Measurements from ENCODE around the gene FLNC. TPM values are rescaled to one million over a fixed set of nuclear protein-coding genes. Genes with fewer than 3 reads are reported as not detected.

FLNC gene
- total RNA-seq, 1 experiment from 2014 or later, result 8.0 TPM

DNA sequence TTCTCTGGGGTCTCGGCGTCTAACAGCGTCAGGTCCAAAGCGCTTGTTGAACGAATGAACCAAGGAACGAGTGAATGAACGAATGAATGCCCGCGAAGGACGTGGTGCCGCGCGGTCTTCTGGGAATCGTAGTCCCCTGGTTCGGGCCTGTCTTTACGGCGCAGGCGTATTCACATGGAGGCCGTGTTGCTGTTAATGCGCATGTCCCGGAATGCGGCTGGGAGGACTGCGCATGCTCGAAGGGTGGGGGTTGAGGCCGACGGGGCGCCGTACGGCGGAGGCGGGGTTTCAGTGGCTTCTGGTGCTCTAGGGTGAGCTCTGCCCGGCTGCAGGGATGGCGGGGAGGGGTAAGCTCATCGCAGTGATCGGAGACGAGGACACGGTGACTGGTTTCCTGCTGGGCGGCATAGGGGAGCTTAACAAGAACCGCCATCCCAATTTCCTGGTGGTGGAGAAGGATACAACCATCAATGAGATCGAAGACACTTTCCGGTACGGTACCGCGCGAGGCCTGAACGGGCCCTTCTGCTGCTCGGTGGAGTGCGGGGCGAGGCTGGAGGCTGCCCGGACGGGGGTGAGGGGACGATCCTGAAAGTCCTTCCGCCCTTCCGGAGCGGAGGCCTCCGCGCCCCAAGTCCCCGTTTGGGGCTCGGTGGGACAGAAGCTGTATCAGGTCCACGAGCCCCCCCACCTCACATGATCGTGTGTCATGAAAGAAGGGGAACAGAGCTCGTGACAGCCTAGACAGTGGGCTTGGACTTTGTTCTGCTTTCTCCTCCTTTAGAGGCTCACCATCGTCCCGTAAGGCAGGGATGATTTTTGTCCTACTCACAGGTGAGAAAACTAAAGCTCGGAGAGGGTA is 32.6 kb downstream of the FLNC start, which contains the start of gene ATP6V1F:
ATP6V1F (plus strand) TSS at position 286 of the 862 bp plus-strand sequence; CDS start at position 335, 49 bp downstream.
- DNase-seq (ENCODE audit: low spot score) (peak; percentile 99), ATAC-seq (peak; percentile 85)
- peaks cover 9% of the 10 kb centered on the region for H3K36me3 Mint-ChIP-seq
- CTCF ChIA-PET, result interaction anchor here (0.6 to 6.6 kb wide), 19 partner anchors 9 to 388 kb away, joined by 3 to 149 read pairs (median 4); partner anchors contain the start of gene IRF5
- peak within 1 kb of the TSS; percentile 98 for H3K4me3 Mint-ChIP-seq
- peaks cover 16% of the 10 kb centered on the region for H3K27me3 Mint-ChIP-seq (ENCODE audit: low read depth)
- H3K27ac Mint-ChIP-seq, result peak within 1 kb of the TSS; percentile 97
- H3K9me3 Mint-ChIP-seq, result no peaks in the 10 kb centered on the region
- peaks cover 31% of the 10 kb centered on the region for H3K4me1 Mint-ChIP-seq
- POLR2A ChIA-PET, result interaction anchor here (1.0 to 1.1 kb wide), 2 partner anchors 31 to 48 kb away, joined by 3 read pairs; partner anchors contain the start of gene KCP
- TF ChIP-seq, protein P1, sequence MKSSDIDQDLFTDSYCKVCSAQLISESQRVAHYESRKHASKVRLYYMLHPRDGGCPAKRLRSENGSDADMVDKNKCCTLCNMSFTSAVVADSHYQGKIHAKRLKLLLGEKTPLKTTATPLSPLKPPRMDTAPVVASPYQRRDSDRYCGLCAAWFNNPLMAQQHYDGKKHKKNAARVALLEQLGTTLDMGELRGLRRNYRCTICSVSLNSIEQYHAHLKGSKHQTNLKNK (CRISPR knock-in tag; IDR thresholded peaks at IDR 0.05), result no peak
- TF ChIP-seq NFYB (CRISPR knock-in tag; conservative IDR thresholded peaks at IDR 0.05; ENCODE audit: low read depth) (no peak), ZNF423 (CRISPR knock-in tag; IDR thresholded peaks at IDR 0.05) (no peak), TP53 (CRISPR knock-in tag; IDR thresholded peaks at IDR 0.05) (no peak), NR3C1 (CRISPR knock-in tag; conservative IDR thresholded peaks at IDR 0.05; ENCODE audit: low read depth) (no peak), JUN (CRISPR knock-in tag; IDR thresholded peaks at IDR 0.05) (no peak), FOXJ3 (CRISPR knock-in tag; IDR thresholded peaks at IDR 0.05; ENCODE audit: borderline replicate concordance) (no peak), OVOL2 (CRISPR knock-in tag; IDR thresholded peaks at IDR 0.05; ENCODE audit: borderline replicate concordance) (no peak), ZNF232 (CRISPR knock-in tag; IDR thresholded peaks at IDR 0.05) (no peak), ESRRA (CRISPR knock-in tag; IDR thresholded peaks at IDR 0.05; ENCODE audit: borderline replicate concordance) (no peak)
- TF ChIP-seq, protein P2, sequence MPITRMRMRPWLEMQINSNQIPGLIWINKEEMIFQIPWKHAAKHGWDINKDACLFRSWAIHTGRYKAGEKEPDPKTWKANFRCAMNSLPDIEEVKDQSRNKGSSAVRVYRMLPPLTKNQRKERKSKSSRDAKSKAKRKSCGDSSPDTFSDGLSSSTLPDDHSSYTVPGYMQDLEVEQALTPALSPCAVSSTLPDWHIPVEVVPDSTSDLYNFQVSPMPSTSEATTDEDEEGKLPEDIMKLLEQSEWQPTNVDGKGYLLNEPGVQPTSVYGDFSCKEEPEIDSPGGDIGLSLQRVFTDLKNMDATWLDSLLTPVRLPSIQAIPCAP (CRISPR knock-in tag; IDR thresholded peaks at IDR 0.05), result no peak
- TF ChIP-seq, protein P3, sequence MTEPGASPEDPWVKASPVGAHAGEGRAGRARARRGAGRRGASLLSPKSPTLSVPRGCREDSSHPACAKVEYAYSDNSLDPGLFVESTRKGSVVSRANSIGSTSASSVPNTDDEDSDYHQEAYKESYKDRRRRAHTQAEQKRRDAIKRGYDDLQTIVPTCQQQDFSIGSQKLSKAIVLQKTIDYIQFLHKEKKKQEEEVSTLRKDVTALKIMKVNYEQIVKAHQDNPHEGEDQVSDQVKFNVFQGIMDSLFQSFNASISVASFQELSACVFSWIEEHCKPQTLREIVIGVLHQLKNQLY (CRISPR knock-in tag; IDR thresholded peaks at IDR 0.05), result no peak
- TF ChIP-seq, protein P4, sequence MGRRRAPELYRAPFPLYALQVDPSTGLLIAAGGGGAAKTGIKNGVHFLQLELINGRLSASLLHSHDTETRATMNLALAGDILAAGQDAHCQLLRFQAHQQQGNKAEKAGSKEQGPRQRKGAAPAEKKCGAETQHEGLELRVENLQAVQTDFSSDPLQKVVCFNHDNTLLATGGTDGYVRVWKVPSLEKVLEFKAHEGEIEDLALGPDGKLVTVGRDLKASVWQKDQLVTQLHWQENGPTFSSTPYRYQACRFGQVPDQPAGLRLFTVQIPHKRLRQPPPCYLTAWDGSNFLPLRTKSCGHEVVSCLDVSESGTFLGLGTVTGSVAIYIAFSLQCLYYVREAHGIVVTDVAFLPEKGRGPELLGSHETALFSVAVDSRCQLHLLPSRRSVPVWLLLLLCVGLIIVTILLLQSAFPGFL (CRISPR knock-in tag; IDR thresholded peaks at IDR 0.05; ENCODE audit: borderline replicate concordance), result no peak
- TF ChIP-seq, protein P5, sequence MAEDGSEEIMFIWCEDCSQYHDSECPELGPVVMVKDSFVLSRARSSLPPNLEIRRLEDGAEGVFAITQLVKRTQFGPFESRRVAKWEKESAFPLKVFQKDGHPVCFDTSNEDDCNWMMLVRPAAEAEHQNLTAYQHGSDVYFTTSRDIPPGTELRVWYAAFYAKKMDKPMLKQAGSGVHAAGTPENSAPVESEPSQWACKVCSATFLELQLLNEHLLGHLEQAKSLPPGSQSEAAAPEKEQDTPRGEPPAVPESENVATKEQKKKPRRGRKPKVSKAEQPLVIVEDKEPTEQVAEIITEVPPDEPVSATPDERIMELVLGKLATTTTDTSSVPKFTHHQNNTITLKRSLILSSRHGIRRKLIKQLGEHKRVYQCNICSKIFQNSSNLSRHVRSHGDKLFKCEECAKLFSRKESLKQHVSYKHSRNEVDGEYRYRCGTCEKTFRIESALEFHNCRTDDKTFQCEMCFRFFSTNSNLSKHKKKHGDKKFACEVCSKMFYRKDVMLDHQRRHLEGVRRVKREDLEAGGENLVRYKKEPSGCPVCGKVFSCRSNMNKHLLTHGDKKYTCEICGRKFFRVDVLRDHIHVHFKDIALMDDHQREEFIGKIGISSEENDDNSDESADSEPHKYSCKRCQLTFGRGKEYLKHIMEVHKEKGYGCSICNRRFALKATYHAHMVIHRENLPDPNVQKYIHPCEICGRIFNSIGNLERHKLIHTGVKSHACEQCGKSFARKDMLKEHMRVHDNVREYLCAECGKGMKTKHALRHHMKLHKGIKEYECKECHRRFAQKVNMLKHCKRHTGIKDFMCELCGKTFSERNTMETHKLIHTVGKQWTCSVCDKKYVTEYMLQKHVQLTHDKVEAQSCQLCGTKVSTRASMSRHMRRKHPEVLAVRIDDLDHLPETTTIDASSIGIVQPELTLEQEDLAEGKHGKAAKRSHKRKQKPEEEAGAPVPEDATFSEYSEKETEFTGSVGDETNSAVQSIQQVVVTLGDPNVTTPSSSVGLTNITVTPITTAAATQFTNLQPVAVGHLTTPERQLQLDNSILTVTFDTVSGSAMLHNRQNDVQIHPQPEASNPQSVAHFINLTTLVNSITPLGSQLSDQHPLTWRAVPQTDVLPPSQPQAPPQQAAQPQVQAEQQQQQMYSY (CRISPR knock-in tag; IDR thresholded peaks at IDR 0.05), result no peak
- TF ChIP-seq, protein P6, sequence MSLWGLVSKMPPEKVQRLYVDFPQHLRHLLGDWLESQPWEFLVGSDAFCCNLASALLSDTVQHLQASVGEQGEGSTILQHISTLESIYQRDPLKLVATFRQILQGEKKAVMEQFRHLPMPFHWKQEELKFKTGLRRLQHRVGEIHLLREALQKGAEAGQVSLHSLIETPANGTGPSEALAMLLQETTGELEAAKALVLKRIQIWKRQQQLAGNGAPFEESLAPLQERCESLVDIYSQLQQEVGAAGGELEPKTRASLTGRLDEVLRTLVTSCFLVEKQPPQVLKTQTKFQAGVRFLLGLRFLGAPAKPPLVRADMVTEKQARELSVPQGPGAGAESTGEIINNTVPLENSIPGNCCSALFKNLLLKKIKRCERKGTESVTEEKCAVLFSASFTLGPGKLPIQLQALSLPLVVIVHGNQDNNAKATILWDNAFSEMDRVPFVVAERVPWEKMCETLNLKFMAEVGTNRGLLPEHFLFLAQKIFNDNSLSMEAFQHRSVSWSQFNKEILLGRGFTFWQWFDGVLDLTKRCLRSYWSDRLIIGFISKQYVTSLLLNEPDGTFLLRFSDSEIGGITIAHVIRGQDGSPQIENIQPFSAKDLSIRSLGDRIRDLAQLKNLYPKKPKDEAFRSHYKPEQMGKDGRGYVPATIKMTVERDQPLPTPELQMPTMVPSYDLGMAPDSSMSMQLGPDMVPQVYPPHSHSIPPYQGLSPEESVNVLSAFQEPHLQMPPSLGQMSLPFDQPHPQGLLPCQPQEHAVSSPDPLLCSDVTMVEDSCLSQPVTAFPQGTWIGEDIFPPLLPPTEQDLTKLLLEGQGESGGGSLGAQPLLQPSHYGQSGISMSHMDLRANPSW (CRISPR knock-in tag; conservative IDR thresholded peaks at IDR 0.05; ENCODE audit: low read depth), result no peak
- TF ChIP-seq, protein P7, sequence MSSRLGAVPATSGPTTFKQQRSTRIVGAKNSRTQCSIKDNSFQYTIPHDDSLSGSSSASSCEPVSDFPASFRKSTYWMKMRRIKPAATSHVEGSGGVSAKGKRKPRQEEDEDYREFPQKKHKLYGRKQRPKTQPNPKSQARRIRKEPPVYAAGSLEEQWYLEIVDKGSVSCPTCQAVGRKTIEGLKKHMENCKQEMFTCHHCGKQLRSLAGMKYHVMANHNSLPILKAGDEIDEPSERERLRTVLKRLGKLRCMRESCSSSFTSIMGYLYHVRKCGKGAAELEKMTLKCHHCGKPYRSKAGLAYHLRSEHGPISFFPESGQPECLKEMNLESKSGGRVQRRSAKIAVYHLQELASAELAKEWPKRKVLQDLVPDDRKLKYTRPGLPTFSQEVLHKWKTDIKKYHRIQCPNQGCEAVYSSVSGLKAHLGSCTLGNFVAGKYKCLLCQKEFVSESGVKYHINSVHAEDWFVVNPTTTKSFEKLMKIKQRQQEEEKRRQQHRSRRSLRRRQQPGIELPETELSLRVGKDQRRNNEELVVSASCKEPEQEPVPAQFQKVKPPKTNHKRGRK (CRISPR knock-in tag; IDR thresholded peaks at IDR 0.05; ENCODE audit: borderline replicate concordance), result no peak
- TF ChIP-seq, protein P8, sequence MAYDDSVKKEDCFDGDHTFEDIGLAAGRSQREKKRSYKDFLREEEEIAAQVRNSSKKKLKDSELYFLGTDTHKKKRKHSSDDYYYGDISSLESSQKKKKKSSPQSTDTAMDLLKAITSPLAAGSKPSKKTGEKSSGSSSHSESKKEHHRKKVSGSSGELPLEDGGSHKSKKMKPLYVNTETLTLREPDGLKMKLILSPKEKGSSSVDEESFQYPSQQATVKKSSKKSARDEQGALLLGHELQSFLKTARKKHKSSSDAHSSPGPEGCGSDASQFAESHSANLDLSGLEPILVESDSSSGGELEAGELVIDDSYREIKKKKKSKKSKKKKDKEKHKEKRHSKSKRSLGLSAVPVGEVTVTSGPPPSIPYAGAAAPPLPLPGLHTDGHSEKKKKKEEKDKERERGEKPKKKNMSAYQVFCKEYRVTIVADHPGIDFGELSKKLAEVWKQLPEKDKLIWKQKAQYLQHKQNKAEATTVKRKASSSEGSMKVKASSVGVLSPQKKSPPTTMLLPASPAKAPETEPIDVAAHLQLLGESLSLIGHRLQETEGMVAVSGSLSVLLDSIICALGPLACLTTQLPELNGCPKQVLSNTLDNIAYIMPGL (CRISPR knock-in tag; IDR thresholded peaks at IDR 0.05), result 0 out of 2 replicates have a peak, but pooled peaks have one; percentile 46
- TF ChIP-seq, protein P9, sequence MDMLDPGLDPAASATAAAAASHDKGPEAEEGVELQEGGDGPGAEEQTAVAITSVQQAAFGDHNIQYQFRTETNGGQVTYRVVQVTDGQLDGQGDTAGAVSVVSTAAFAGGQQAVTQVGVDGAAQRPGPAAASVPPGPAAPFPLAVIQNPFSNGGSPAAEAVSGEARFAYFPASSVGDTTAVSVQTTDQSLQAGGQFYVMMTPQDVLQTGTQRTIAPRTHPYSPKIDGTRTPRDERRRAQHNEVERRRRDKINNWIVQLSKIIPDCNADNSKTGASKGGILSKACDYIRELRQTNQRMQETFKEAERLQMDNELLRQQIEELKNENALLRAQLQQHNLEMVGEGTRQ (CRISPR knock-in tag; IDR thresholded peaks at IDR 0.05), result no peak

Measured in WTC11 (cell line).